Neural cell (in vitro differentiated cells): ENCODE data around the gene KIZ. TPM values are rescaled to one million over a fixed set of nuclear protein-coding genes. Genes with fewer than 3 reads are reported as not detected.

ENCODE experiments used
- H2AFZ ChIP-seq: fragments of 200-600, 300-800 bp; sonication (generic), shearing (Covaris generic); 2 replicates; pipeline ENCODE4 v1.6.0; 2014; ENCODE audit warnings: low read depth, mild to moderate bottlenecking, antibody characterized with exemption, low read length, moderate library complexity
- H3F3A ChIP-seq: fragments of 200-600 bp; shearing (Covaris generic); 2 replicates; pipeline ENCODE4 v1.6.1; 2016; ENCODE audit warnings: mild to moderate bottlenecking, moderate library complexity, mixed read lengths, antibody characterized with exemption, low read length; ENCODE audit not compliant: insufficient read depth, poor library complexity, severe bottlenecking
- H3K27ac ChIP-seq: fragments of 200-600, 300-800 bp; sonication (generic), shearing (Covaris generic); 2 replicates; pipeline ENCODE4 v1.5.1; 2014; ENCODE audit warnings: mild to moderate bottlenecking, low read length, moderate library complexity
- H3K27me3 ChIP-seq: fragments of 300-800, 200-600 bp; sonication (generic), shearing (Covaris generic); 2 replicates; pipeline ENCODE4 v1.6.0; 2014; ENCODE audit warnings: mild to moderate bottlenecking, low read depth, low read length, moderate library complexity; ENCODE audit not compliant: insufficient read depth
- H3K36me3 ChIP-seq: fragments of 300-800, 200-600 bp; sonication (generic), shearing (Covaris generic); 2 replicates; pipeline ENCODE4 v1.5.1; 2014; ENCODE audit warnings: mild to moderate bottlenecking, antibody characterized with exemption, low read length, moderate library complexity; ENCODE audit not compliant: insufficient read depth
- H3K4me2 ChIP-seq: fragments of 300-800, 200-600 bp; sonication (generic), shearing (Covaris generic); 2 replicates; pipeline ENCODE4 v1.6.0; 2014; ENCODE audit warnings: mild to moderate bottlenecking, low read length
- H3K4me3 ChIP-seq: fragments of 300-800, 200-600 bp; sonication (generic), shearing (Covaris generic); 2 replicates; pipeline ENCODE4 v1.5.1; 2014; ENCODE audit warnings: mild to moderate bottlenecking, low read length, moderate library complexity
- H3K79me2 ChIP-seq: fragments of 200-600 bp; shearing (Covaris generic); replicated peaks from 2 replicates; pipeline ENCODE4 v1.6.0; 2014; ENCODE audit warnings: mild to moderate bottlenecking, low read length, moderate library complexity; ENCODE audit not compliant: insufficient read depth
- H3K9ac ChIP-seq: fragments of 300-800, 200-600 bp; sonication (generic), shearing (Covaris generic); 2 replicates; pipeline ENCODE4 v1.6.1; 2016; ENCODE audit warnings: mild to moderate bottlenecking, low read length, mixed read lengths
- H3K9me2 ChIP-seq: fragments of 200-600 bp; shearing (Covaris generic); 2 replicates; pipeline ENCODE4 v1.6.1; 2016; ENCODE audit warnings: mild to moderate bottlenecking, low read length, mixed read lengths; ENCODE audit not compliant: insufficient read depth
- H3K9me3 ChIP-seq: fragments of 200-600, 300-800 bp; sonication (generic), shearing (Covaris generic); 2 replicates; pipeline ENCODE4 v1.6.1; 2016; ENCODE audit warnings: mild to moderate bottlenecking, mixed run types, low read length, moderate library complexity, mixed read lengths
- H4K20me1 ChIP-seq: fragments of 200-600 bp; shearing (Covaris generic); 2 replicates; pipeline ENCODE4 v1.6.1; 2016; ENCODE audit warnings: mild to moderate bottlenecking, mixed run types; ENCODE audit not compliant: insufficient read depth
- EP300 ChIP-seq: fragments of 450-650 bp; conservative IDR thresholded peaks from 2 replicates; pipeline ENCODE4 v1.6.1; 2014; ENCODE audit warnings: antibody characterized with exemption, mild to moderate bottlenecking, moderate library complexity; ENCODE audit not compliant: poor library complexity, severe bottlenecking
- EZH2 ChIP-seq: fragments of 200-600, 300-800 bp; shearing (Covaris generic), sonication (generic); IDR thresholded peaks from 2 replicates; pipeline ENCODE4 v1.6.1; 2014; ENCODE audit warnings: antibody characterized with exemption, low read length, borderline replicate concordance, mild to moderate bottlenecking; ENCODE audit not compliant: insufficient read depth, poor library complexity, severe bottlenecking
- MXI1 ChIP-seq: fragments of 450-650 bp; conservative IDR thresholded peaks from 2 replicates; pipeline ENCODE4 v1.6.1; 2014; ENCODE audit warnings: antibody characterized with exemption, mild to moderate bottlenecking; ENCODE audit not compliant: poor library complexity, severe bottlenecking
- POLR2AphosphoS5 ChIP-seq: IDR thresholded peaks from 2 replicates; pipeline ENCODE4 v1.6.1; 2012
- RAD21 ChIP-seq: fragments of 450-650 bp; conservative IDR thresholded peaks from 2 replicates; pipeline ENCODE4 v1.6.1; 2014; ENCODE audit warnings: antibody characterized with exemption, mild to moderate bottlenecking, moderate library complexity
- SMC3 ChIP-seq: fragments of 450-650 bp; conservative IDR thresholded peaks from 2 replicates; pipeline ENCODE4 v1.6.1; 2014; ENCODE audit warnings: antibody characterized with exemption, mild to moderate bottlenecking, moderate library complexity; ENCODE audit not compliant: poor library complexity
- TAF1 ChIP-seq: IDR thresholded peaks from 2 replicates; pipeline ENCODE4 v1.6.1; 2012; ENCODE audit warnings: low read depth
- polyA plus RNA-seq: library from polyadenylated mRNA; depleted of rRNA; stranded (reverse); fragments of >200 nt; gene quantifications from 2 replicates; pipeline ENCODE4 v1.2.3, GENCODE V29; 2014
- TF ChIP-seq, protein P1 (sequence below): IDR thresholded peaks from 2 replicates; pipeline ENCODE4 v1.6.1; 2012; ENCODE audit warnings: borderline replicate concordance
- TF ChIP-seq, protein P2 (sequence below): fragments of 450-650 bp; IDR thresholded peaks from 2 replicates; pipeline ENCODE4 v1.5.1; 2014; ENCODE audit warnings: antibody characterized with exemption, mild to moderate bottlenecking, moderate library complexity; ENCODE audit not compliant: poor library complexity, severe bottlenecking

Gene KIZ
- polyA plus RNA-seq, 1 donor from 2014 or later = 3.6 TPM

GRCh38 chr20:21141825-21142224 lies 15.9 kb downstream of the KIZ start:
- Histone ChIP-seq H3K36me3 (no peaks in the 10 kb centered on the region), H3K4me3 (no peak overlapping the region), H3K9me2 (no peaks in the 10 kb centered on the region), H3K9ac (no peak overlapping the region), H3K27ac (no peak overlapping the region), H3F3A (no peaks in the 10 kb centered on the region), H3K4me2 (no peak overlapping the region), H3K79me2 (no peaks in the 10 kb centered on the region), H3K9me3 (no peaks in the 10 kb centered on the region), H3K27me3 (no peaks in the 10 kb centered on the region), H4K20me1 (no peaks in the 10 kb centered on the region), H2AFZ (no peak overlapping the region)
- TF ChIP-seq POLR2AphosphoS5 = no peak
- TF ChIP-seq, protein P1, sequence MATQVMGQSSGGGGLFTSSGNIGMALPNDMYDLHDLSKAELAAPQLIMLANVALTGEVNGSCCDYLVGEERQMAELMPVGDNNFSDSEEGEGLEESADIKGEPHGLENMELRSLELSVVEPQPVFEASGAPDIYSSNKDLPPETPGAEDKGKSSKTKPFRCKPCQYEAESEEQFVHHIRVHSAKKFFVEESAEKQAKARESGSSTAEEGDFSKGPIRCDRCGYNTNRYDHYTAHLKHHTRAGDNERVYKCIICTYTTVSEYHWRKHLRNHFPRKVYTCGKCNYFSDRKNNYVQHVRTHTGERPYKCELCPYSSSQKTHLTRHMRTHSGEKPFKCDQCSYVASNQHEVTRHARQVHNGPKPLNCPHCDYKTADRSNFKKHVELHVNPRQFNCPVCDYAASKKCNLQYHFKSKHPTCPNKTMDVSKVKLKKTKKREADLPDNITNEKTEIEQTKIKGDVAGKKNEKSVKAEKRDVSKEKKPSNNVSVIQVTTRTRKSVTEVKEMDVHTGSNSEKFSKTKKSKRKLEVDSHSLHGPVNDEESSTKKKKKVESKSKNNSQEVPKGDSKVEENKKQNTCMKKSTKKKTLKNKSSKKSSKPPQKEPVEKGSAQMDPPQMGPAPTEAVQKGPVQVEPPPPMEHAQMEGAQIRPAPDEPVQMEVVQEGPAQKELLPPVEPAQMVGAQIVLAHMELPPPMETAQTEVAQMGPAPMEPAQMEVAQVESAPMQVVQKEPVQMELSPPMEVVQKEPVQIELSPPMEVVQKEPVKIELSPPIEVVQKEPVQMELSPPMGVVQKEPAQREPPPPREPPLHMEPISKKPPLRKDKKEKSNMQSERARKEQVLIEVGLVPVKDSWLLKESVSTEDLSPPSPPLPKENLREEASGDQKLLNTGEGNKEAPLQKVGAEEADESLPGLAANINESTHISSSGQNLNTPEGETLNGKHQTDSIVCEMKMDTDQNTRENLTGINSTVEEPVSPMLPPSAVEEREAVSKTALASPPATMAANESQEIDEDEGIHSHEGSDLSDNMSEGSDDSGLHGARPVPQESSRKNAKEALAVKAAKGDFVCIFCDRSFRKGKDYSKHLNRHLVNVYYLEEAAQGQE = no peak
- TF ChIP-seq SMC3 = no peak
- TF ChIP-seq MXI1 = no peak
- TF ChIP-seq, protein P2, sequence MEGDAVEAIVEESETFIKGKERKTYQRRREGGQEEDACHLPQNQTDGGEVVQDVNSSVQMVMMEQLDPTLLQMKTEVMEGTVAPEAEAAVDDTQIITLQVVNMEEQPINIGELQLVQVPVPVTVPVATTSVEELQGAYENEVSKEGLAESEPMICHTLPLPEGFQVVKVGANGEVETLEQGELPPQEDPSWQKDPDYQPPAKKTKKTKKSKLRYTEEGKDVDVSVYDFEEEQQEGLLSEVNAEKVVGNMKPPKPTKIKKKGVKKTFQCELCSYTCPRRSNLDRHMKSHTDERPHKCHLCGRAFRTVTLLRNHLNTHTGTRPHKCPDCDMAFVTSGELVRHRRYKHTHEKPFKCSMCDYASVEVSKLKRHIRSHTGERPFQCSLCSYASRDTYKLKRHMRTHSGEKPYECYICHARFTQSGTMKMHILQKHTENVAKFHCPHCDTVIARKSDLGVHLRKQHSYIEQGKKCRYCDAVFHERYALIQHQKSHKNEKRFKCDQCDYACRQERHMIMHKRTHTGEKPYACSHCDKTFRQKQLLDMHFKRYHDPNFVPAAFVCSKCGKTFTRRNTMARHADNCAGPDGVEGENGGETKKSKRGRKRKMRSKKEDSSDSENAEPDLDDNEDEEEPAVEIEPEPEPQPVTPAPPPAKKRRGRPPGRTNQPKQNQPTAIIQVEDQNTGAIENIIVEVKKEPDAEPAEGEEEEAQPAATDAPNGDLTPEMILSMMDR = no peak
- TF ChIP-seq TAF1 = no peak
- TF ChIP-seq RAD21 = no peak
- no peak for TF ChIP-seq EZH2
- no peak for TF ChIP-seq EP300

DNA sequence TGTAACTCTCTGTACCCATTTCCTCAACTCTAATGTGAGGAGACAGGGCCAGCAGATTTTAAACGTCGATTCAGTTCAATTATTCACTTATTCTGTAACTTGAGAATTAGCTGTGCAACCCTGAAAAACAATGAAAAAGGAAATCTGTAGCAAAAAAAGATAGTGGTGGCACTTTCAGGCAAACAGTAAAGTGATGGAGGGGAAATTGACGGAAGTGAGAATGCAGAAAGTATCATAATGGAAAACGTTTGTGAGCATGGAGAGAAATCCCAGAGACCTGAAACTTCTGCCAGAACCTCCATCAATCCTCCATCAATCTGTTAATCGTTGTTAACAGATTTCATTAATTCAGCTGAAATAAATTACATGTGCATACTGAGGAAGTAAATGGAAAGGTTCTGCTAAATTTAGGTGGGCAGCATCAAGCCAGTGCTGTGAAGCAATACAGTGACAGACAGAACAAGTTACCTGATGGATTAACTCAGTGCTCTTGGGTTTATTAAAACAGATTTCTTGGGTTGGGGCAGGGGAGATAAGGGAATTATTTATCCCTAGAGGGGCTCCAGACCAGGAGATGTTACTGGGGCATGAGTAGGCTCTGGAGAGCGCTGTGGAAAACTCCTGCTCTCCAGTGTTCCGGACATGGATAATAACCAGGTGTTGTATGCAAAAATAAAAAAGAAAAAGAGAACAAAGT lies 17.5 kb downstream of the KIZ start:
- Histone ChIP-seq H3K79me2 (no peaks in the 10 kb centered on the region), H3K9me3 (no peaks in the 10 kb centered on the region)

More for the DNA sequence above, 17.5 kb downstream of the KIZ start:
- H4K20me1 ChIP-seq = no peaks in the 10 kb centered on the region
- TF ChIP-seq RAD21 (no peak), SMC3 (no peak), POLR2AphosphoS5 (no peak), EZH2 (no peak), MXI1 (no peak), EP300 (no peak), TAF1 (no peak)
- TF ChIP-seq, protein P2 = no peak
- TF ChIP-seq, protein P1 = no peak
- H3K4me3 ChIP-seq = no peak overlapping the region
- no peaks in the 10 kb centered on the region for H3F3A ChIP-seq
- no peak overlapping the region for H3K4me2 ChIP-seq
- H2AFZ ChIP-seq = no peak overlapping the region
- no peaks in the 10 kb centered on the region for H3K27me3 ChIP-seq
- H3K9me2 ChIP-seq = no peaks in the 10 kb centered on the region
- H3K27ac ChIP-seq = no peak overlapping the region
- H3K9ac ChIP-seq = no peak overlapping the region
- H3K36me3 ChIP-seq = no peaks in the 10 kb centered on the region
